ENCODE results near the gene KIAA0232.
A peak's percentile ranks its signal among the peaks of the same experiment; 100 is the strongest.

The KIAA0232 gene

GRCh38 chr4:6781561-6781960, 966 bp upstream of the KIAA0232 start:
- H2AFZ ChIP-seq (ENCODE audit: low read length) = peak overlapping the region; percentile 72

GRCh38 chr4:6782846-6783110, 251 bp downstream of the KIAA0232 start:
- Histone ChIP-seq H3K9me2 (replicated peaks; ENCODE audit: insufficient read depth, low read length) (no peaks in the 10 kb centered on the region), H3K79me2 (ENCODE audit: low read length) (peaks cover 45% of the 10 kb centered on the region)
- TF ChIP-seq CTCF (IDR thresholded peaks at IDR 0.05; ENCODE audit: low read length) = no peak
- no peak for TF ChIP-seq EZH2 (optimal IDR thresholded peaks at IDR 0.05; ENCODE audit: low read depth, low read length)
- no peak for TF ChIP-seq EZH2phosphoT487 (IDR thresholded peaks at IDR 0.05; ENCODE audit: low read length)

More at GRCh38 chr4:6781561-6781960, 966 bp upstream of the KIAA0232 start:
- peaks cover 21% of the 10 kb centered on the region for H3K27me3 ChIP-seq (replicated peaks; ENCODE audit: insufficient read depth, low read length)
- H3K9ac ChIP-seq (ENCODE audit: low read length) = no peak overlapping the region
- H3K4me2 ChIP-seq (ENCODE audit: low read depth, low read length) = peak overlapping the region; percentile 86
- H3K79me2 ChIP-seq (ENCODE audit: low read length) = peaks cover 33% of the 10 kb centered on the region
- no peaks in the 10 kb centered on the region for H3K9me2 ChIP-seq (replicated peaks; ENCODE audit: insufficient read depth, low read length)
- H3K27ac ChIP-seq (ENCODE audit: low read length) = no peak overlapping the region
- peak overlapping the region; percentile 61 for H3K4me3 ChIP-seq (ENCODE audit: low read length)
- H3K36me3 ChIP-seq (replicated peaks; ENCODE audit: insufficient read depth, low read length) = no peaks in the 10 kb centered on the region
- DNase-seq = no peak
- peaks cover 8% of the 10 kb centered on the region; the same call in 1 of the 2 replicates for H3F3A ChIP-seq (ENCODE audit: insufficient read depth, low read length)
- peaks cover 15% of the 10 kb centered on the region for H3K4me1 ChIP-seq (ENCODE audit: low read length)
- peaks cover 10% of the 10 kb centered on the region for H4K20me1 ChIP-seq (ENCODE audit: insufficient read depth, low read length)
- no peak for TF ChIP-seq EZH2phosphoT487 (IDR thresholded peaks at IDR 0.05; ENCODE audit: low read length)
- TF ChIP-seq EZH2 (optimal IDR thresholded peaks at IDR 0.05; ENCODE audit: low read depth, low read length) = no peak
- no peak for TF ChIP-seq CTCF (IDR thresholded peaks at IDR 0.05; ENCODE audit: low read length)
- H3K9me3 ChIP-seq (replicated peaks; ENCODE audit: insufficient read depth, low read length) = no peaks in the 10 kb centered on the region

GRCh38 chr4:6783111-6783981, 819 bp downstream of the KIAA0232 start:
- TF ChIP-seq EZH2 (optimal IDR thresholded peaks at IDR 0.05; ENCODE audit: low read depth, low read length) = no peak
- TF ChIP-seq EZH2phosphoT487 (IDR thresholded peaks at IDR 0.05; ENCODE audit: low read length) = no peak
- no peak for TF ChIP-seq CTCF (IDR thresholded peaks at IDR 0.05; ENCODE audit: low read length)
- H3K79me2 ChIP-seq (ENCODE audit: low read length) = peaks cover 51% of the 10 kb centered on the region
- H3K36me3 ChIP-seq (replicated peaks; ENCODE audit: insufficient read depth, low read length) = no peaks in the 10 kb centered on the region
- H3K4me3 ChIP-seq (ENCODE audit: low read length) = peak overlapping the region; percentile 98
- no peaks in the 10 kb centered on the region for H3K9me3 ChIP-seq (replicated peaks; ENCODE audit: insufficient read depth, low read length)
- peak overlapping the region; percentile 95 for H3K9ac ChIP-seq (ENCODE audit: low read length)
- peak overlapping the region; percentile 81 for H3K27ac ChIP-seq (ENCODE audit: low read length)
- H4K20me1 ChIP-seq (ENCODE audit: insufficient read depth, low read length) = peaks cover 10% of the 10 kb centered on the region
- peak overlapping the region; percentile 88 for H2AFZ ChIP-seq (ENCODE audit: low read length)
- H3F3A ChIP-seq (ENCODE audit: insufficient read depth, low read length) = peaks cover 8% of the 10 kb centered on the region; the same call in 1 of the 2 replicates
- H3K27me3 ChIP-seq (replicated peaks; ENCODE audit: insufficient read depth, low read length) = peaks cover 10% of the 10 kb centered on the region; the same call in 1 of the 2 replicates
- H3K4me1 ChIP-seq (ENCODE audit: low read length) = peaks cover 15% of the 10 kb centered on the region
- H3K9me2 ChIP-seq (replicated peaks; ENCODE audit: insufficient read depth, low read length) = no peaks in the 10 kb centered on the region
- H3K4me2 ChIP-seq (ENCODE audit: low read depth, low read length) = peak overlapping the region; percentile 99
- peak; percentile 85 for DNase-seq

More at GRCh38 chr4:6782846-6783110, 251 bp downstream of the KIAA0232 start:
- H2AFZ ChIP-seq (ENCODE audit: low read length) = peak overlapping the region; percentile 88; the same call in 1 of the 2 replicates
- peak overlapping the region; percentile 95 for H3K9ac ChIP-seq (ENCODE audit: low read length)
- H3K27ac ChIP-seq (ENCODE audit: low read length) = peak overlapping the region; percentile 81; the same call in 1 of the 2 replicates
- peaks cover 10% of the 10 kb centered on the region; the same call in 1 of the 2 replicates for H3K27me3 ChIP-seq (replicated peaks; ENCODE audit: insufficient read depth, low read length)
- no peak for DNase-seq
- H3K9me3 ChIP-seq (replicated peaks; ENCODE audit: insufficient read depth, low read length) = no peaks in the 10 kb centered on the region
- peaks cover 10% of the 10 kb centered on the region for H4K20me1 ChIP-seq (ENCODE audit: insufficient read depth, low read length)
- peaks cover 15% of the 10 kb centered on the region for H3K4me1 ChIP-seq (ENCODE audit: low read length)
- peaks cover 8% of the 10 kb centered on the region; the same call in 1 of the 2 replicates for H3F3A ChIP-seq (ENCODE audit: insufficient read depth, low read length)
- H3K36me3 ChIP-seq (replicated peaks; ENCODE audit: insufficient read depth, low read length) = no peaks in the 10 kb centered on the region
- peak overlapping the region; percentile 68; the same call in 1 of the 2 replicates for H3K4me2 ChIP-seq (ENCODE audit: low read depth, low read length)
- peak overlapping the region; percentile 98 for H3K4me3 ChIP-seq (ENCODE audit: low read length)
